GM12891 (cell line): ENCODE measurements around the gene RNF212B.

Experiments used
- PAX5 ChIP-seq: IDR thresholded peaks from 2 replicates; pipeline ENCODE4 v1.6.1; 2011; ENCODE audit warnings: low read length, moderate library complexity, mild to moderate bottlenecking; ENCODE audit not compliant: insufficient read depth, severe bottlenecking
- POLR2A ChIP-seq: IDR thresholded peaks from 2 replicates; pipeline ENCODE4 v1.6.1; 2011; ENCODE audit warnings: low read depth, low read length, control low read depth
- POLR2AphosphoS5 ChIP-seq: IDR thresholded peaks from 2 replicates; pipeline ENCODE4 v1.6.1; 2011; ENCODE audit warnings: low read depth, low read length, control low read depth
- POU2F2 ChIP-seq: IDR thresholded peaks from 2 replicates; pipeline ENCODE4 v1.6.1; 2011; ENCODE audit warnings: low read depth, mild to moderate bottlenecking, control low read depth, low read length, moderate library complexity
- SPI1 ChIP-seq: IDR thresholded peaks from 2 replicates; pipeline ENCODE4 v1.6.1; 2011; ENCODE audit warnings: low read depth, low read length, control low read depth
- TAF1 ChIP-seq: IDR thresholded peaks from 2 replicates; pipeline ENCODE4 v1.6.1; 2011; ENCODE audit warnings: low read depth, low read length, control low read depth

- no peak for TF ChIP-seq POLR2AphosphoS5
- TF ChIP-seq POLR2A, result no peak
- TF ChIP-seq TAF1, result no peak
- no peak for TF ChIP-seq POU2F2
- no peak for TF ChIP-seq SPI1
- no peak for TF ChIP-seq PAX5
Observed at GRCh38 chr14:23294734-23295561, 57.2 kb downstream of the RNF212B start.
